OCI-LY7 (cell line): Measurements from ENCODE around the gene PLAAT1. TPM values are rescaled to one million over a fixed set of nuclear protein-coding genes. Genes with fewer than 3 reads are reported as not detected.

Experiments
- Bru-seq: library from RNA; stranded (reverse); fragments of 400-500 nt; gene quantifications from one replicate; lab custom pipeline; 2021; lab: Mats Ljungman, UMichigan
- BruChase-seq, 2 experiments: library from RNA; stranded (reverse); fragments of 400-500 nt; gene quantifications; one replicate each; lab custom pipeline; 2021; lab: Mats Ljungman, UMichigan
- BruUV-seq: library from RNA; stranded (reverse); fragments of 400-500 nt; replicated peaks from 2 replicates; lab custom pipeline; 2021; lab: Mats Ljungman, UMichigan
- CTCF ChIA-PET: fragments of 300-600 bp; sonication (Branson Sonifier 250); formaldehyde crosslinking; loops from one replicate; lab custom pipeline; 2022; ENCODE audit warnings: antibody characterized with exemption; ENCODE audit not compliant: unreplicated experiment; lab: Charles Lee
- POLR2A ChIA-PET: fragments of 300-600 bp; sonication (Branson Sonifier 250); formaldehyde crosslinking; loops from one replicate; lab custom pipeline; 2022; ENCODE audit warnings: antibody characterized with exemption; lab: Charles Lee
- DNase-seq: peaks from one replicate; pipeline ENCODE4 v3.0.0-alpha.2; 2015; ENCODE audit warnings: low spot score
- H2AFZ ChIP-seq: fragments of 200-600 bp; sonication (generic), shearing (Covaris generic); 2 replicates; pipeline ENCODE4 v1.6.1; 2014; ENCODE audit warnings: mild to moderate bottlenecking, antibody characterized with exemption, low read length, moderate library complexity
- H3K27ac ChIP-seq: fragments of 200-600 bp; sonication (generic); 2 replicates; pipeline ENCODE4 v1.5.1; 2014; ENCODE audit warnings: mixed run types, low read depth, mild to moderate bottlenecking, moderate library complexity, low read length, inconsistent platforms; ENCODE audit not compliant: poor library complexity, severe bottlenecking
- H3K36me3 ChIP-seq: fragments of 200-600 bp; sonication (generic); 2 replicates; pipeline ENCODE4 v1.6.1; 2014; ENCODE audit warnings: mild to moderate bottlenecking, antibody characterized with exemption, low read length, moderate library complexity, mixed read lengths; ENCODE audit not compliant: insufficient read depth
- H3K4me1 ChIP-seq: fragments of 200-600 bp; sonication (generic); 2 replicates; pipeline ENCODE4 v1.5.1; 2014; ENCODE audit warnings: mild to moderate bottlenecking, low read length; ENCODE audit not compliant: insufficient read depth, poor library complexity, severe bottlenecking
- H3K4me2 ChIP-seq: fragments of 200-600 bp; sonication (generic); 2 replicates; pipeline ENCODE4 v1.6.1; 2014; ENCODE audit warnings: mild to moderate bottlenecking, low read length
- H3K4me3 ChIP-seq: fragments of 200-600 bp; sonication (generic); 2 replicates; pipeline ENCODE4 v1.5.1; 2014; ENCODE audit warnings: mild to moderate bottlenecking, low read depth, low read length; ENCODE audit not compliant: poor library complexity, severe bottlenecking
- H3K79me2 ChIP-seq: fragments of 200-600 bp; sonication (generic); 2 replicates; pipeline ENCODE4 v1.6.1; 2016; ENCODE audit warnings: low read depth, mild to moderate bottlenecking, low read length, moderate library complexity, mixed read lengths; ENCODE audit not compliant: insufficient read depth
- H3K9me2 ChIP-seq: fragments of 200-600 bp; sonication (generic); 2 replicates; pipeline ENCODE4 v1.6.1; 2016; ENCODE audit warnings: mild to moderate bottlenecking, low read length, mixed read lengths; ENCODE audit not compliant: insufficient read depth
- H3K9me3 ChIP-seq: fragments of 200-600 bp; sonication (generic); 2 replicates; pipeline ENCODE4 v1.6.1; 2014; ENCODE audit warnings: mild to moderate bottlenecking, mixed run types, low read length, mixed read lengths
- H4K20me1 ChIP-seq: fragments of 200-600 bp; sonication (generic); 2 replicates; pipeline ENCODE4 v1.6.1; 2014; ENCODE audit warnings: mild to moderate bottlenecking, antibody characterized with exemption, low read length, moderate library complexity, mixed read lengths; ENCODE audit not compliant: insufficient read depth
- CTCF ChIP-seq: fragments of 200-600 bp; sonication (generic); conservative IDR thresholded peaks from 2 replicates; pipeline ENCODE4 v1.5.1; 2014; ENCODE audit warnings: mild to moderate bottlenecking, antibody characterized with exemption, low read length, moderate library complexity, mixed read lengths
- EZH2phosphoT487 ChIP-seq: fragments of 200-600 bp; sonication (generic); IDR thresholded peaks from 2 replicates; pipeline ENCODE4 v1.6.1; 2018; ENCODE audit warnings: low read depth, borderline replicate concordance, mild to moderate bottlenecking, mixed run types, antibody characterized with exemption, low read length, moderate library complexity, mixed read lengths
- intact Hi-C: fragments of 100-400 bp; cut with micrococcal nuclease; formaldehyde crosslinking; loops from one replicate; pipeline ENCODE4 v1.10.0; 2022; ENCODE audit not compliant: unreplicated experiment
- long read RNA-seq: library from polyadenylated mRNA; stranded (forward); transcript quantifications from one replicate; pipeline ENCODE4 v2.0.0, GENCODE V29; 2022
- total RNA-seq, 2 experiments: library from RNA; depleted of rRNA in 1 of 2; stranded (reverse); fragments of >200 nt in 1 of 2; shearing (Covaris generic) in 1 of 2; gene quantifications; 2 replicates each; pipeline ENCODE4 v1.2.3, GENCODE V29; 2014 to 2022

Gene PLAAT1
- total RNA-seq (2014; rRNA removed; shearing (Covaris generic)) (not detected in 2 replicates), total RNA-seq (2022) (not detected in 2 replicates), Bru-seq, nascent RNA (not detected), BruChase-seq, experiment 1, labeled RNA remaining after a 6-hour chase (not detected), BruChase-seq, experiment 2, labeled RNA remaining after a 2-hour chase (not detected)
- long read RNA-seq, result 0 reads

DNA sequence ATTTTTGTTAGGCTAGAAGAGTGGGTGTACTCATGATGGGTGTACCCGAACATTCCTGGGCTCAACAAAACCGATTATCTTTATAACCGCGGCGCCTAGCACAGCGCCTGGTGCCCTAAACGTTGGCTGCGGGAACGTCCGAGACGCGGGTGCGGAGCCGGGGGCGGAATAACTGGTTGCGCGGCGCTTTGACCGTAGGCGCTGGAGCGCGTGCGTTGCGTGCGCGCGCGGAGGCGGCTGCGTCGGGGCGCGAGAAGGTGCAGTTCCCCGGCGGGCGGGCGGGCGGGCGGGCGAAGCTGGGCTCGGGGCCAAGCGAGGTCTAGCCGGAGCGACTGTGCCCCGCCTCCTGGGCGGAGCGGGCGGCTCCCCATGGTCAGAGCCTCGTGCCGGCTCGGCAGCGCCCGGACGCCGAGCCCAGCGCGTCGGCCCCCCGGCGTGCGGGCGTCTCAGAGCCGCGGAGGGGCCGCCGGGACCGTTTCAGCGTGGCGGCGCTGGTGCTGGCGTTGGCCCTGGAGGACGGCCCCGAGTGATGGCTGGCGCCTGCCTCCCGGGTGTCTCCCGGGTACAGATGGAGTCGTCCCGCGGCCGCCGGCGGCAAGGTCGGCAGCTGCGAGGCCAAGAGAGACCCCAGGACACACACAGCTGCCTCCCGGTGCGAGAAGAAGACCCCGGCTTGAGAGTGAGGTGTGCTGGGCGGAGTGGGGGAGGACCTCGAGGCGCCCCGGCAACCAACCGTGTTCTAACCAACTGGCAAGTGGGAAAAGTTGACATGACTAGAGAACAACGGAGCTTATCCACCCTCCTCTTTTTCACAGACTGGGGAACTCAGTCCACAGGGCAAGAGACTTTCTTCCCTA, at the start of gene PLAAT1:
Gene PLAAT1, plus strand, starts transcription at position 373 of the 857 bp plus-strand sequence. CDS start 14,429 bp downstream, outside the sequence.
- no peaks in the 10 kb centered on the region for H3K9me2 ChIP-seq
- no peaks in the 10 kb centered on the region for H3K36me3 ChIP-seq
- H3K9me3 ChIP-seq, result no peaks in the 10 kb centered on the region
- ChIA-PET POLR2A (interaction anchor here (0.7 kb wide), 1 partner anchor 15 kb away, joined by 3 read pairs; no protein-coding TSS in a partner anchor), CTCF (no interaction called here)
- H3K4me1 ChIP-seq, result no peaks in the 10 kb centered on the region
- no peaks in the 10 kb centered on the region for H4K20me1 ChIP-seq
- no peak within 1 kb of the TSS for H3K27ac ChIP-seq
- no TSS peak for BruUV-seq
- H3K4me2 ChIP-seq, result no peak within 1 kb of the TSS
- intact Hi-C loops, result no loop called here
- no peak for DNase-seq
- H3K4me3 ChIP-seq, result no peak within 1 kb of the TSS
- H2AFZ ChIP-seq, result no peak within 1 kb of the TSS
- TF ChIP-seq CTCF (no peak), EZH2phosphoT487 (no peak)
- no peaks in the 10 kb centered on the region for H3K79me2 ChIP-seq

DNA sequence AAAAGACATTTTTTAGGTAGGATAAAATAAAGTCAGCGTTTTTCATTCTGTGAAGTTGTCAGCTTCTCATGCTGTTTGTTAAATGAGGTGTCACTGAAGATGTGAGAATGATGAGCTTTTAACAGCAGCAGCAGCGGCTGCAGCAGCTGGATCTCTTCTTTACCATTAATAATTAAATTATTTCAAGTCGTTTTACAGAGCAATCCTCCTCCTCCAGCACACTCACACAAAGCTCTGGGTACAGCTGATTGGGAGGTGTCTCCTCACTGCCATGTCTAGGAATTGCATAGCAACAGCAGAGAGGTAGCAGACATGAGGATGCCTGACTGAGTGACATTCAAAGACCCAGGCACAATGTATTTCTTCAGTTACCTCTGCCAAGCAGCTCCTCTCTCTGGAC, 46.7 kb upstream of the PLAAT1 start:
- Histone ChIP-seq H3K4me1 (no peaks in the 10 kb centered on the region), H3K27ac (no peak overlapping the region), H3K4me3 (no peak overlapping the region), H4K20me1 (no peaks in the 10 kb centered on the region), H3K9me2 (no peaks in the 10 kb centered on the region), H3K36me3 (no peaks in the 10 kb centered on the region), H3K9me3 (no peaks in the 10 kb centered on the region), H2AFZ (no peak overlapping the region), H3K4me2 (no peak overlapping the region), H3K79me2 (no peaks in the 10 kb centered on the region)
- BruUV-seq, result no TSS peak
- POLR2A ChIA-PET, result interaction anchor here (0.6 kb wide), 1 partner anchor 89 kb away, joined by 3 read pairs; no protein-coding TSS in a partner anchor
- intact Hi-C loops, result no loop called here
- CTCF ChIA-PET, result no interaction called here
- no peak for DNase-seq
- no peak for TF ChIP-seq CTCF
- no peak for TF ChIP-seq EZH2phosphoT487

- Histone ChIP-seq H3K79me2 (no peaks in the 10 kb centered on the region), H3K4me1 (no peaks in the 10 kb centered on the region), H2AFZ (no peak overlapping the region), H3K9me2 (no peaks in the 10 kb centered on the region), H4K20me1 (no peaks in the 10 kb centered on the region), H3K27ac (no peak overlapping the region), H3K9me3 (no peaks in the 10 kb centered on the region), H3K4me3 (no peak overlapping the region), H3K4me2 (no peak overlapping the region), H3K36me3 (no peaks in the 10 kb centered on the region)
- no peak for DNase-seq
- ChIA-PET CTCF (no interaction called here), POLR2A (no interaction called here)
- BruUV-seq, result no TSS peak
- TF ChIP-seq EZH2phosphoT487 (no peak), CTCF (no peak)
- intact Hi-C loops, result no loop called here
These were observed 44.3 kb upstream of the PLAAT1 start for GRCh38 chr3:193196746-193197145.
